GM23338 (cell line): ENCODE data around the gene AKIP1. TPM values are rescaled to one million over a fixed set of nuclear protein-coding genes. Genes with fewer than 3 reads are reported as not detected.

Source experiments
- ATAC-seq: fragments of 200-7000 bp; cut with Tn5 transposase; 3 replicates; pipeline ENCODE4 v1.9.1; 2020
- DNase-seq: peaks from one replicate; pipeline ENCODE4 v3.0.0-alpha.2; 2015; ENCODE audit warnings: low spot score
- H2AFZ ChIP-seq: fragments of 200-600 bp; sonication (generic); 2 replicates; pipeline ENCODE4 v1.8.0; 2016; ENCODE audit warnings: antibody characterized with exemption, mild to moderate bottlenecking, moderate library complexity
- H3F3A ChIP-seq: fragments of 200-600 bp; sonication (generic); replicated peaks from 2 replicates; pipeline ENCODE4 v1.8.0; 2017; ENCODE audit warnings: antibody characterized with exemption, mixed run types, low read depth
- H3K27ac ChIP-seq: fragments of 200-600 bp; sonication (generic); 2 replicates; pipeline ENCODE4 v1.6.1; 2016; ENCODE audit warnings: low read depth
- H3K27me3 ChIP-seq: fragments of 200-600 bp; sonication (generic); 2 replicates; pipeline ENCODE4 v1.8.0; 2016; ENCODE audit warnings: mild to moderate bottlenecking, mixed run types, moderate library complexity; ENCODE audit not compliant: insufficient read depth
- H3K36me3 ChIP-seq: fragments of 200-600 bp; sonication (generic); 2 replicates; pipeline ENCODE4 v1.8.0; 2016; ENCODE audit warnings: mild to moderate bottlenecking; ENCODE audit not compliant: insufficient read depth
- H3K4me1 ChIP-seq: fragments of 200-600 bp; sonication (generic); 2 replicates; pipeline ENCODE4 v1.8.0; 2016; ENCODE audit warnings: mild to moderate bottlenecking, moderate library complexity; ENCODE audit not compliant: insufficient read depth
- H3K4me2 ChIP-seq: fragments of 200-600 bp; sonication (generic); 2 replicates; pipeline ENCODE4 v1.7.1; 2017; ENCODE audit warnings: mixed run types
- H3K4me3 ChIP-seq: fragments of 200-600 bp; sonication (generic); 2 replicates; pipeline ENCODE4 v1.6.1; 2016; ENCODE audit warnings: mixed run types
- H3K79me2 ChIP-seq: fragments of 200-600 bp; sonication (generic); replicated peaks from 2 replicates; pipeline ENCODE4 v1.8.0; 2017; ENCODE audit warnings: mild to moderate bottlenecking; ENCODE audit not compliant: insufficient read depth
- H3K9me2 ChIP-seq: fragments of 200-600 bp; sonication (generic); 2 replicates; pipeline ENCODE4 v1.8.0; 2017; ENCODE audit not compliant: insufficient read depth
- H4K20me1 ChIP-seq: fragments of 200-600 bp; sonication (generic); replicated peaks from 2 replicates; pipeline ENCODE4 v1.8.0; 2017; ENCODE audit warnings: mild to moderate bottlenecking; ENCODE audit not compliant: insufficient read depth
- H3K27ac Mint-ChIP-seq: 2 replicates; pipeline ENCODE4 v1.8.0; 2020; ENCODE audit warnings: inconsistent platforms, mild to moderate bottlenecking, moderate library complexity, mixed read lengths
- H3K27me3 Mint-ChIP-seq: 3 replicates; pipeline ENCODE4 v1.8.0; 2022; ENCODE audit warnings: low read depth, mild to moderate bottlenecking, moderate library complexity, mixed read lengths, inconsistent platforms; ENCODE audit not compliant: insufficient read depth, poor library complexity
- H3K36me3 Mint-ChIP-seq: 3 replicates; pipeline ENCODE4 v1.8.0; 2021; ENCODE audit warnings: low read depth, mild to moderate bottlenecking, inconsistent platforms, moderate library complexity, mixed read lengths
- H3K4me1 Mint-ChIP-seq: 3 replicates; pipeline ENCODE4 v1.8.0; 2020; ENCODE audit warnings: mild to moderate bottlenecking, inconsistent platforms, mixed read lengths
- H3K4me3 Mint-ChIP-seq: 3 replicates; pipeline ENCODE4 v1.8.0; 2021; ENCODE audit warnings: moderate library complexity, mild to moderate bottlenecking, inconsistent platforms, mixed read lengths
- H3K9me3 Mint-ChIP-seq: 3 replicates; pipeline ENCODE4 v1.8.0; 2020; ENCODE audit warnings: moderate library complexity, mild to moderate bottlenecking, inconsistent platforms, mixed read lengths
- CREB1 ChIP-seq: fragments of 250-450 bp; sonication (Bioruptor Pico); IDR thresholded peaks from 2 replicates; pipeline ENCODE4 v1.5.0; 2020; ENCODE audit warnings: low read depth, mild to moderate bottlenecking, moderate library complexity
- CTCF ChIP-seq, 2 experiments: fragments of 200-600 bp in 1 of 2; sonication (generic) in 1 of 2; conservative IDR thresholded peaks; 2 replicates each; pipeline versions ENCODE4 v1.5.1 to v1.6.1; 2016 to 2017; ENCODE audit warnings: antibody characterized with exemption in 2 of 2, low read depth in 2 of 2, mild to moderate bottlenecking in 2 of 2, moderate library complexity in 1 of 2
- ETS1 ChIP-seq: IDR thresholded peaks from 2 replicates; pipeline ENCODE4 v1.6.1; 2016; ENCODE audit warnings: antibody characterized with exemption
- EZH2 ChIP-seq: fragments of 200-600 bp; sonication (generic); IDR thresholded peaks from one replicate; pipeline ENCODE4 v1.8.0; 2017; ENCODE audit warnings: antibody characterized with exemption, mild to moderate bottlenecking, low read depth; ENCODE audit not compliant: unreplicated experiment
- EZH2phosphoT487 ChIP-seq: fragments of 200-600 bp; sonication (generic); IDR thresholded peaks from one replicate; pipeline ENCODE4 v1.8.1; 2018; ENCODE audit warnings: antibody characterized with exemption; ENCODE audit not compliant: unreplicated experiment
- JUNB ChIP-seq: IDR thresholded peaks from one replicate; pipeline ENCODE4 v1.6.1; 2016; ENCODE audit warnings: antibody characterized with exemption; ENCODE audit not compliant: unreplicated experiment
- NANOG ChIP-seq: IDR thresholded peaks from 2 replicates; pipeline ENCODE4 v1.6.1; 2016; ENCODE audit warnings: antibody characterized with exemption, borderline replicate concordance
- POLR2AphosphoS5 ChIP-seq: IDR thresholded peaks from 2 replicates; pipeline ENCODE4 v1.6.1; 2016; ENCODE audit warnings: antibody characterized with exemption, low read depth
- REST ChIP-seq: IDR thresholded peaks from one replicate; pipeline ENCODE4 v1.6.1; 2018; ENCODE audit warnings: antibody characterized with exemption; ENCODE audit not compliant: unreplicated experiment
- STAT1 ChIP-seq: IDR thresholded peaks from one replicate; pipeline ENCODE4 v1.6.1; 2016; ENCODE audit warnings: antibody characterized with exemption; ENCODE audit not compliant: unreplicated experiment
- ZNF114 ChIP-seq: fragments of 250-450 bp; sonication (Bioruptor Pico); IDR thresholded peaks from 2 replicates; pipeline ENCODE4 v1.5.0; 2020; ENCODE audit warnings: mild to moderate bottlenecking, moderate library complexity
- ZNF331 ChIP-seq: fragments of 250-450 bp; sonication (Bioruptor Pico); IDR thresholded peaks from 2 replicates; pipeline ENCODE4 v1.5.0; 2020; ENCODE audit warnings: low read depth, mild to moderate bottlenecking, moderate library complexity
- ZNF462 ChIP-seq: fragments of 250-450 bp; sonication (Bioruptor Pico); IDR thresholded peaks from 2 replicates; pipeline ENCODE4 v1.5.0; 2020; ENCODE audit warnings: mild to moderate bottlenecking, moderate library complexity
- polyA plus RNA-seq: library from polyadenylated mRNA; unstranded; fragments of >200 nt; fragmentation: Nextera tagmentation; extraction: Ambion mirVana; gene quantifications from 2 replicates; pipeline ENCODE4 v1.2.1, GENCODE V29; 2016
- total RNA-seq: library from RNA; depleted of rRNA; stranded (reverse); fragments of >200 nt; shearing (Covaris generic); gene quantifications from 2 replicates; pipeline ENCODE4 v1.2.3, GENCODE V29; 2014

Gene AKIP1
- total and polyA plus RNA-seq, 2 experiments from 2014 or later, result 11.1 to 14.0 TPM

GRCh38 chr11:8942518-8943066, 31.6 kb downstream of the AKIP1 start, which contains the start of gene ASCL3:
ASCL3 (minus strand) TSS chr11:8943016; CDS start chr11:8938161, 4,855 bp downstream.
- Mint-ChIP-seq H3K27ac (no peak within 1 kb of the TSS), H3K4me3 (no peak within 1 kb of the TSS), H3K27me3 (no peaks in the 10 kb centered on the region), H3K4me1 (no peaks in the 10 kb centered on the region; the same call in 2 of the 3 replicates), H3K9me3 (no peaks in the 10 kb centered on the region), H3K36me3 (no peaks in the 10 kb centered on the region; the same call in 2 of the 3 replicates)
- Histone ChIP-seq H3K4me3 (no peak within 1 kb of the TSS), H3K27me3 (no peaks in the 10 kb centered on the region), H3K4me1 (no peaks in the 10 kb centered on the region), H3K4me2 (no peak within 1 kb of the TSS), H4K20me1 (no peaks in the 10 kb centered on the region), H3K27ac (no peak within 1 kb of the TSS), H3K79me2 (no peaks in the 10 kb centered on the region), H3K36me3 (no peaks in the 10 kb centered on the region), H2AFZ (no peak within 1 kb of the TSS), H3F3A (no peaks in the 10 kb centered on the region), H3K9me2 (no peaks in the 10 kb centered on the region)
- DNase-seq (no peak), ATAC-seq (no peak)
- TF ChIP-seq ZNF462 (CRISPR knock-in tag), result no peak
- TF ChIP-seq ZNF331 (CRISPR knock-in tag), result no peak
- no peak for TF ChIP-seq NANOG
- TF ChIP-seq EZH2, result no peak
- no peak for TF ChIP-seq CREB1 (CRISPR knock-in tag)
- no peak for TF ChIP-seq EZH2phosphoT487
- no peak for TF ChIP-seq ETS1
- TF ChIP-seq REST, result no peak
- no peak for TF ChIP-seq JUNB
- no peak for TF ChIP-seq STAT1
- TF ChIP-seq ZNF114 (CRISPR knock-in tag), result no peak
- no peak for TF ChIP-seq POLR2AphosphoS5
- no peak for TF ChIP-seq CTCF (conservative IDR thresholded peaks at IDR 0.05; ENCODE audit: low read depth in 2 of 2)
